ENCODE data around the gene TEKT1. TPM values are rescaled to one million over a fixed set of nuclear protein-coding genes. Genes with fewer than 3 reads are reported as not detected.

TEKT1 gene
- total and polyA plus RNA-seq, 2 experiments from 2014 or later, result not detected

DNA sequence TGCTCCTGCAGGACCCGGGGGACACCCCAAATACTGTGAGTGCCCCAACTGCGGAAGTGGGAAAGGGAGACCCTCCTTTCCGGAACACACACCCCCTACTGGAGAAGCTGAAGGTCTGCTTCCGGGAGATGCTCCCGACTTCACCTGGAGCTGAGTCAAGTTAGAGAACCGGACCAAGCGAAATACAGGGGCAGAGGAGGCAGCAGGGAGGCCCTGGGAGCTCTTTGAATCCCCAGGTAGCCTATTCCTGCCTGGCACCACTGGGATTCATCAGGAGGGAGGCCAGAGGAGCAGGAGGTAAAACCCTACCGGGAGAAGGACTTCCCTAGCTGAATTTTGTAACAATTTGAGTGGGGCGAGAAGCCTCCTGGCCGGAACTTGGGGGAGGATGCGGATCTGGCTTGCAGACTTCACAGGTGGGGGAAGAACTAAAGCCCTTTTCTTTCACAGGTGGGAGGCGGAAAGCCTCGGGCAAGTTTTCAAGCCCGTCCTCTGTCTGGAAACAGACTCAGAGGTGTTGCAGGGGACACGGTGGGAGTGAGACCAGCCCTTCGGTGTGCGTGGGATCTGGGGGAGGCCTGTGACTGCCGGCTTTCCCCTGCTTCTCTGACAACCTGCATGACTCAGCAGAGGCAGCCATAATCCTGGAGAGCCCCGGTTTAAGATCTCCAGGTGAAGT is 22.4 kb upstream of the TEKT1 start:
- peaks cover 8% of the 10 kb centered on the region for H3K27me3 Mint-ChIP-seq (ENCODE audit: insufficient read depth, low read depth, poor library complexity)
- peaks cover 25% of the 10 kb centered on the region for H3K36me3 Mint-ChIP-seq (ENCODE audit: low read depth)
- H3K36me3 ChIP-seq (ENCODE audit: insufficient read depth), result no peaks in the 10 kb centered on the region
- H3K79me2 ChIP-seq (replicated peaks; ENCODE audit: insufficient read depth), result peaks cover 47% of the 10 kb centered on the region
- peak overlapping the region; percentile 99 for H3K27ac Mint-ChIP-seq
- H2AFZ ChIP-seq, result peak overlapping the region; percentile 15
- peak overlapping the region; percentile 3 for H3K27ac ChIP-seq (ENCODE audit: low read depth)
- H3K9me2 ChIP-seq (ENCODE audit: insufficient read depth), result 0 out of 2 replicates have a peak, but pooled peaks cover 7% of the 10 kb centered on the region
- peaks cover 35% of the 10 kb centered on the region for H3K4me1 Mint-ChIP-seq
- 0 out of 2 replicates have a peak, but pooled peaks cover 4% of the 10 kb centered on the region for H3F3A ChIP-seq (replicated peaks; ENCODE audit: low read depth)
- ATAC-seq (peak; percentile 99), DNase-seq (ENCODE audit: low spot score) (peak; percentile 89)
- H3K4me1 ChIP-seq (ENCODE audit: insufficient read depth), result peaks cover 17% of the 10 kb centered on the region
- peak overlapping the region; percentile 87 for H3K4me2 ChIP-seq
- peak overlapping the region; percentile 95 for H3K4me3 Mint-ChIP-seq
- TF ChIP-seq EZH2 (IDR thresholded peaks at IDR 0.05; ENCODE audit: low read depth, unreplicated experiment) (no peak), STAT1 (IDR thresholded peaks at IDR 0.05; ENCODE audit: unreplicated experiment) (no peak), NANOG (IDR thresholded peaks at IDR 0.05; ENCODE audit: borderline replicate concordance) (no peak), EZH2phosphoT487 (IDR thresholded peaks at IDR 0.05; ENCODE audit: unreplicated experiment) (no peak), POLR2AphosphoS5 (IDR thresholded peaks at IDR 0.05; ENCODE audit: low read depth) (peak; percentile 59), CREB1 (CRISPR knock-in tag; IDR thresholded peaks at IDR 0.05; ENCODE audit: low read depth) (no peak), JUNB (IDR thresholded peaks at IDR 0.05; ENCODE audit: unreplicated experiment) (no peak), ZNF331 (CRISPR knock-in tag; IDR thresholded peaks at IDR 0.05; ENCODE audit: low read depth) (no peak), ZNF114 (CRISPR knock-in tag; IDR thresholded peaks at IDR 0.05) (no peak)
- TF ChIP-seq, protein P1, sequence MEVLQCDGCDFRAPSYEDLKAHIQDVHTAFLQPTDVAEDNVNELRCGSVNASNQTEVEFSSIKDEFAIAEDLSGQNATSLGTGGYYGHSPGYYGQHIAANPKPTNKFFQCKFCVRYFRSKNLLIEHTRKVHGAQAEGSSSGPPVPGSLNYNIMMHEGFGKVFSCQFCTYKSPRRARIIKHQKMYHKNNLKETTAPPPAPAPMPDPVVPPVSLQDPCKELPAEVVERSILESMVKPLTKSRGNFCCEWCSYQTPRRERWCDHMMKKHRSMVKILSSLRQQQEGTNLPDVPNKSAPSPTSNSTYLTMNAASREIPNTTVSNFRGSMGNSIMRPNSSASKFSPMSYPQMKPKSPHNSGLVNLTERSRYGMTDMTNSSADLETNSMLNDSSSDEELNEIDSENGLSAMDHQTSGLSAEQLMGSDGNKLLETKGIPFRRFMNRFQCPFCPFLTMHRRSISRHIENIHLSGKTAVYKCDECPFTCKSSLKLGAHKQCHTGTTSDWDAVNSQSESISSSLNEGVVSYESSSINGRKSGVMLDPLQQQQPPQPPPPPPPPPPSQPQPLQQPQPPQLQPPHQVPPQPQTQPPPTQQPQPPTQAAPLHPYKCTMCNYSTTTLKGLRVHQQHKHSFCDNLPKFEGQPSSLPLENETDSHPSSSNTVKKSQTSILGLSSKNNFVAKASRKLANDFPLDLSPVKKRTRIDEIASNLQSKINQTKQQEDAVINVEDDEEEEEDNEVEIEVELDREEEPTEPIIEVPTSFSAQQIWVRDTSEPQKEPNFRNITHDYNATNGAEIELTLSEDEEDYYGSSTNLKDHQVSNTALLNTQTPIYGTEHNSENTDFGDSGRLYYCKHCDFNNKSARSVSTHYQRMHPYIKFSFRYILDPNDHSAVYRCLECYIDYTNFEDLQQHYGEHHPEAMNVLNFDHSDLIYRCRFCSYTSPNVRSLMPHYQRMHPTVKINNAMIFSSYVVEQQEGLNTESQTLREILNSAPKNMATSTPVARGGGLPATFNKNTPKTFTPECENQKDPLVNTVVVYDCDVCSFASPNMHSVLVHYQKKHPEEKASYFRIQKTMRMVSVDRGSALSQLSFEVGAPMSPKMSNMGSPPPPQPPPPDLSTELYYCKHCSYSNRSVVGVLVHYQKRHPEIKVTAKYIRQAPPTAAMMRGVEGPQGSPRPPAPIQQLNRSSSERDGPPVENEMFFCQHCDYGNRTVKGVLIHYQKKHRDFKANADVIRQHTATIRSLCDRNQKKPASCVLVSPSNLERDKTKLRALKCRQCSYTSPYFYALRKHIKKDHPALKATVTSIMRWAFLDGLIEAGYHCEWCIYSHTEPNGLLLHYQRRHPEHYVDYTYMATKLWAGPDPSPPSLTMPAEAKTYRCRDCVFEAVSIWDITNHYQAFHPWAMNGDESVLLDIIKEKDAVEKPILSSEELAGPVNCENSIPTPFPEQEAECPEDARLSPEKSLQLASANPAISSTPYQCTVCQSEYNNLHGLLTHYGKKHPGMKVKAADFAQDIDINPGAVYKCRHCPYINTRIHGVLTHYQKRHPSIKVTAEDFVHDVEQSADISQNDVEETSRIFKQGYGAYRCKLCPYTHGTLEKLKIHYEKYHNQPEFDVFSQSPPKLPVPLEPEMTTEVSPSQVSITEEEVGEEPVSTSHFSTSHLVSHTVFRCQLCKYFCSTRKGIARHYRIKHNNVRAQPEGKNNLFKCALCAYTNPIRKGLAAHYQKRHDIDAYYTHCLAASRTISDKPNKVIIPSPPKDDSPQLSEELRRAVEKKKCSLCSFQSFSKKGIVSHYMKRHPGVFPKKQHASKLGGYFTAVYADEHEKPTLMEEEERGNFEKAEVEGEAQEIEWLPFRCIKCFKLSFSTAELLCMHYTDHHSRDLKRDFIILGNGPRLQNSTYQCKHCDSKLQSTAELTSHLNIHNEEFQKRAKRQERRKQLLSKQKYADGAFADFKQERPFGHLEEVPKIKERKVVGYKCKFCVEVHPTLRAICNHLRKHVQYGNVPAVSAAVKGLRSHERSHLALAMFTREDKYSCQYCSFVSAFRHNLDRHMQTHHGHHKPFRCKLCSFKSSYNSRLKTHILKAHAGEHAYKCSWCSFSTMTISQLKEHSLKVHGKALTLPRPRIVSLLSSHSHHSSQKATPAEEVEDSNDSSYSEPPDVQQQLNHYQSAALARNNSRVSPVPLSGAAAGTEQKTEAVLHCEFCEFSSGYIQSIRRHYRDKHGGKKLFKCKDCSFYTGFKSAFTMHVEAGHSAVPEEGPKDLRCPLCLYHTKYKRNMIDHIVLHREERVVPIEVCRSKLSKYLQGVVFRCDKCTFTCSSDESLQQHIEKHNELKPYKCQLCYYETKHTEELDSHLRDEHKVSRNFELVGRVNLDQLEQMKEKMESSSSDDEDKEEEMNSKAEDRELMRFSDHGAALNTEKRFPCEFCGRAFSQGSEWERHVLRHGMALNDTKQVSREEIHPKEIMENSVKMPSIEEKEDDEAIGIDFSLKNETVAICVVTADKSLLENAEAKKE (CRISPR knock-in tag; IDR thresholded peaks at IDR 0.05), result no peak; the same call in 1 of the 2 replicates
- TF ChIP-seq, protein P2, sequence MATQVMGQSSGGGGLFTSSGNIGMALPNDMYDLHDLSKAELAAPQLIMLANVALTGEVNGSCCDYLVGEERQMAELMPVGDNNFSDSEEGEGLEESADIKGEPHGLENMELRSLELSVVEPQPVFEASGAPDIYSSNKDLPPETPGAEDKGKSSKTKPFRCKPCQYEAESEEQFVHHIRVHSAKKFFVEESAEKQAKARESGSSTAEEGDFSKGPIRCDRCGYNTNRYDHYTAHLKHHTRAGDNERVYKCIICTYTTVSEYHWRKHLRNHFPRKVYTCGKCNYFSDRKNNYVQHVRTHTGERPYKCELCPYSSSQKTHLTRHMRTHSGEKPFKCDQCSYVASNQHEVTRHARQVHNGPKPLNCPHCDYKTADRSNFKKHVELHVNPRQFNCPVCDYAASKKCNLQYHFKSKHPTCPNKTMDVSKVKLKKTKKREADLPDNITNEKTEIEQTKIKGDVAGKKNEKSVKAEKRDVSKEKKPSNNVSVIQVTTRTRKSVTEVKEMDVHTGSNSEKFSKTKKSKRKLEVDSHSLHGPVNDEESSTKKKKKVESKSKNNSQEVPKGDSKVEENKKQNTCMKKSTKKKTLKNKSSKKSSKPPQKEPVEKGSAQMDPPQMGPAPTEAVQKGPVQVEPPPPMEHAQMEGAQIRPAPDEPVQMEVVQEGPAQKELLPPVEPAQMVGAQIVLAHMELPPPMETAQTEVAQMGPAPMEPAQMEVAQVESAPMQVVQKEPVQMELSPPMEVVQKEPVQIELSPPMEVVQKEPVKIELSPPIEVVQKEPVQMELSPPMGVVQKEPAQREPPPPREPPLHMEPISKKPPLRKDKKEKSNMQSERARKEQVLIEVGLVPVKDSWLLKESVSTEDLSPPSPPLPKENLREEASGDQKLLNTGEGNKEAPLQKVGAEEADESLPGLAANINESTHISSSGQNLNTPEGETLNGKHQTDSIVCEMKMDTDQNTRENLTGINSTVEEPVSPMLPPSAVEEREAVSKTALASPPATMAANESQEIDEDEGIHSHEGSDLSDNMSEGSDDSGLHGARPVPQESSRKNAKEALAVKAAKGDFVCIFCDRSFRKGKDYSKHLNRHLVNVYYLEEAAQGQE (IDR thresholded peaks at IDR 0.05; ENCODE audit: unreplicated experiment), result no peak
- TF ChIP-seq, protein P3, sequence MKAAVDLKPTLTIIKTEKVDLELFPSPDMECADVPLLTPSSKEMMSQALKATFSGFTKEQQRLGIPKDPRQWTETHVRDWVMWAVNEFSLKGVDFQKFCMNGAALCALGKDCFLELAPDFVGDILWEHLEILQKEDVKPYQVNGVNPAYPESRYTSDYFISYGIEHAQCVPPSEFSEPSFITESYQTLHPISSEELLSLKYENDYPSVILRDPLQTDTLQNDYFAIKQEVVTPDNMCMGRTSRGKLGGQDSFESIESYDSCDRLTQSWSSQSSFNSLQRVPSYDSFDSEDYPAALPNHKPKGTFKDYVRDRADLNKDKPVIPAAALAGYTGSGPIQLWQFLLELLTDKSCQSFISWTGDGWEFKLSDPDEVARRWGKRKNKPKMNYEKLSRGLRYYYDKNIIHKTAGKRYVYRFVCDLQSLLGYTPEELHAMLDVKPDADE (IDR thresholded peaks at IDR 0.05), result peak; percentile 59; the same call in 1 of the 2 replicates
- TF ChIP-seq, protein P4, sequence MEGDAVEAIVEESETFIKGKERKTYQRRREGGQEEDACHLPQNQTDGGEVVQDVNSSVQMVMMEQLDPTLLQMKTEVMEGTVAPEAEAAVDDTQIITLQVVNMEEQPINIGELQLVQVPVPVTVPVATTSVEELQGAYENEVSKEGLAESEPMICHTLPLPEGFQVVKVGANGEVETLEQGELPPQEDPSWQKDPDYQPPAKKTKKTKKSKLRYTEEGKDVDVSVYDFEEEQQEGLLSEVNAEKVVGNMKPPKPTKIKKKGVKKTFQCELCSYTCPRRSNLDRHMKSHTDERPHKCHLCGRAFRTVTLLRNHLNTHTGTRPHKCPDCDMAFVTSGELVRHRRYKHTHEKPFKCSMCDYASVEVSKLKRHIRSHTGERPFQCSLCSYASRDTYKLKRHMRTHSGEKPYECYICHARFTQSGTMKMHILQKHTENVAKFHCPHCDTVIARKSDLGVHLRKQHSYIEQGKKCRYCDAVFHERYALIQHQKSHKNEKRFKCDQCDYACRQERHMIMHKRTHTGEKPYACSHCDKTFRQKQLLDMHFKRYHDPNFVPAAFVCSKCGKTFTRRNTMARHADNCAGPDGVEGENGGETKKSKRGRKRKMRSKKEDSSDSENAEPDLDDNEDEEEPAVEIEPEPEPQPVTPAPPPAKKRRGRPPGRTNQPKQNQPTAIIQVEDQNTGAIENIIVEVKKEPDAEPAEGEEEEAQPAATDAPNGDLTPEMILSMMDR (conservative IDR thresholded peaks at IDR 0.05; ENCODE audit: low read depth in 2 of 2), result peak; percentile 64 to 70
- H3K27me3 ChIP-seq (ENCODE audit: insufficient read depth), result no peaks in the 10 kb centered on the region
- H3K4me3 ChIP-seq, result peak overlapping the region; percentile 58
- H3K9me3 Mint-ChIP-seq, result peaks cover 8% of the 10 kb centered on the region; the same call in 2 of the 3 replicates
- no peaks in the 10 kb centered on the region for H4K20me1 ChIP-seq (replicated peaks; ENCODE audit: insufficient read depth)

Data from GM23338 (cell line).